Activated CD4-positive, alpha-beta T cell treated with anti-CD3 and anti-CD28 coated beads for 48 hours (primary cell): Measurements from ENCODE around the gene TREH.

Experiments used
- DNase-seq: peaks from one replicate; pipeline ENCODE4 v3.0.0-alpha.2; 2020

The TREH gene

DNA sequence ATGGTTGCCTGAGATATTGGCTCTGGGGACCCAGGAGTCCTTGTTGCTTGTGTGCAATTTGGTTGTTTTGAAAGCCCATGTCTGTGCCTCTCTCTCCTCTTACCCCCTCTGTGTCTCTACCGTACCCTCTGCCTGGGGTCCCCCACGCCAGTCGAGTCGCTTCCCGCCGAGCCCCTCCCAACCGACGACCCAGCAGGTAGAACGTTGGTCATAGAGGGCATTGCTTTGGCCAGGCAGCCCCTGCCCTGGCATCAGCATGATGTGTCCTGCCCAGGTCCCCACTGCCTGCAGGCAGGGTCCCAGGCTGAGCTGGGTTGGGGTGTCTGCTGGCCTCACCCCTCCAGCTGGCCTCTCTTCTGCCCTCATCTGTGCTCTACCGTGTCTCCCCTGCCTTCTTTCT is 35.0 kb downstream of the TREH start:
- no peak for DNase-seq

DNA sequence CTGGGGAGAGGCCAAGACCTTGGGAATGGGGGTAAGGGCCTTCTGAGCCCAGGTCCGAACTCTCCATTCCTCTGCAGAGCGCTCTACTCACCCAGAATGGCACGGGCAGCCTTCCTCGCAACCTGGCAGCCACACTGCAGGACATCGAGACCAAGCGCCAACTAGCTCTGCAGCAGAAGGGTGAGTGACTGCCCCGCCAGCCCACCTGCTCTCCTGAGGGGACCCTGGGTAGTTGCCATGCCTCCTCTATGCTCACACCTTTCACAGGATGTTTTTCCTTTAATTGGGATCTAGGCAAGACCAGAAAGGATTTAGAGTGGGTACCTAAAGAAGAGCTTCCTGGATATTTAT is 35.5 kb downstream of the TREH start:
- no peak for DNase-seq

DNA sequence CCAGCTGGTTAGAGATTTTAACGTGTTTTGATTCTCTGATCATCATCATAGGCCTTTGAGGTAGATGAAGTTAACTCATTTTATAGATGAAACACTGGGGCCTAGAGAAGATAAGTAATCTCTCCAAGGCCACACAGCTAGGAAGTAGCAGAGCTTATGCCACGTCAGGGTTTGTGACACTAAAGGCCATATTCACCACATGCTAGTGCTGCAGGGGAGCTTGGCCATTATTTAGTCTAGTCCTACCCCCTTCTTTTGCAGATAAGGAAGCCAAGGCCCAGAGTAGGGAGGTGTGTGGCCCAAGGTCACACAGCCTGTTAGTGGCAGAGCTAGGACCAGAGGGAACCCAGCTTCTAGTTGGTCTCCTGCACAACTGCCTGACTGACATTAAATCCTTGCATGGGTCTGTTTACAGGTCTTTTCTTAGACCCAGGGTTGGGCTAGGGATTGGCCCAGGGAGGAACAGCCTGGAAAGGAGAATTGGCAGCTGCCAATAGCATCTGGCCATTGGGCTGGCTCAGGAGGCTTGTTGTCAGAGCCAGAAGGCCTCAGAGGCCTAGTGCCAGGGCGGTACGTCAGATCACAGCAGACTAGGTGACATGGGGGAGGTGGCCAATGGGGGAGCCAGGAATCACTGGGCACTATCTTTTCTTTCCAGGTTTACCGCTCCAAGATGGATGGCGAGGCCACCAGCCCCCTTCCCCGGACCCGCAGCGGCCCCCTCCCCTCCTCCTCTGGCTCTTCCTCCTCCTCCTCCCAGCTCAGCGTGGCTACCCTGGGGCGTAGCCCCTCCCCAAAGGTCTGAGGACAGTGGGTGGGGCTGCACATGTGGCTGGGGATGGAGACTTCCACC is 36.1 kb downstream of the TREH start:
- no peak for DNase-seq

DNA sequence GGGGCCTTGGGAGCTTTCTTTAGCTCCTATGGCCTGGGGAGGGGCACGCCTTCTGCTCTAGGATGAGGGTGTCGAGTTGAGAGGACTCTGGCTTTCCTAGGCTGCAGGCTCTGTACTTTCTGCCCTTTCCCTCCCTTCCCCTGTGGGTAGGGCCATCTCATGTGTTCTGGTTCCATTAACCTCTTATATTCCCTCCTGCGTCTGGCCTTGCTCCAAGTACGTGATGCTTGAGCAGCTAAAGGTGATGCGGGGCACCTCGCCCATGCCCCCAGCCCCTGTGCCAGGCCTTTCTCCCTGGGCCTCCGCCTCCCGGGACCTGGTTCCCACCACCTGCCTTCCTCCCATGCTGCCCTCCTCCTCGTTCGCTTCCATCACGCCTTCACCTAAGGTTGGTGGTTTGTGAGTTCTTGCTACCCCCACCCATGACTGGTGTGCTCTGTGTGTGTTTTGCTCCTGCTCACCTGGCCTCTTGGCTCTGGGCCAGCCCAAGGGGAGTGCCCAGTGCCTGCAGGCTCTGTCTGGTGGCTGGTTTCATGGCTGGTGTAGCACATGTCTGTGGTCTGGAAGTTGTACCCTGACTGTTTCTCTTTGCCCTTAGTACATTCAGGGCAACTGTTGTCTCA is 37.9 kb downstream of the TREH start:
- no peak for DNase-seq

DNA sequence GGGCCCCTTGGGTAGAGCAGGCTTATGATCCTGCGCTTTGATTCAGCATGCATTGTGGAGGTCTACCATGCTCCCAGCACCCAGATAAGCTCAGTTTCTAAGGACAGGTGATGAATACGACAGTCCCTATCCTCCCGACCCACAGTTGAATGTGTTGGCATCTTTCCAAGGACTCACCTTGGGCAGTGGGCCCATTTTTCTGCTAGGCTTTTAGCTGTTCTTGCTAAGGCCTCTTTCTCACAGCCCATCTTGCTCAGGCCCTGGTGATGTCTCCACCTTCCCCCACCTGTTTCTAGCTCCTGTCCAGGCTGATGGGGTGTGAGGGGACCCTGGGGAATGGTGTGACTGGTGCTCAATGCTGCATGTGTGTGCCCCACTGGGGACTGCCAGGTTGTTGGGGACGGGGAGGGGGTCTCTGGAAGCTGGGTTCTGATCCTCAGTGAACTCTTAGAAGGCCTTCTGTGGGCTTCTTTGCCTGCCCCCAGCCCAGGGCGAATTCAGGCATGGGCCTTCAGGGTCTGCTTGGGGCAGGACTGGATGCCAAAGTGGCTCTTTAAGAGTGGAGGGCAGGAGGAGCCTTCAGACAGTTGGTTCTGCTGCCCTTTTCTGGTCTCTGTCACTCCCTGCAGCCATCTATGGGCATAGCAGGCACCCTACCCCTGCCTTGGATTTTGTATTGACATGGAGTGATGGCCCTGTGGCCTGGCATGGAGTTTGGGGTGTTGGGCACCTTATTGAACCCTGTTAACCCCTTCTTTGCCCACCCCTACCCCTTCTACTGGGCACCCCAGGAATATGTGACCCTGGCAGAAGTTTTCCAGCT is 38.9 kb downstream of the TREH start:
- no peak for DNase-seq

DNA sequence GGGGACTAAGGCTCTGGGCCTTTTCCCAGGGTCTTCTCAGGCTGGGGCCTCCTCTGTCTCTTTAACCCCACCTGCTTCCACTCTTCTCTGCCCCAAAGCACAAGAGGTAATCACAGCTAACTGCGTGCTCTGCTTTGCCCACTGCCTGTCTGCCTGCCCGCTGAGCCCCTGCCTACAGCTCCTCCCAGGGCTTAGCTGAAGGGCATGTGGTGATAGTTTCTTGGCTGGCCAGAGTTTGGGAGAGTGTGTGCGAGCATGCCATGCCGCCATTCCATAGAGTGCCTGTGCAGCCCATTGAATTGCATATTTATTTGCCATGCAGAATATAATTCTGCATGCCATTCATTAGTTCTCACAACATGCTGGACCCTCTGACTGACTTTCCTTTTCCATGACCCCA is 39.6 kb downstream of the TREH start:
- DNase-seq, result no peak

DNA sequence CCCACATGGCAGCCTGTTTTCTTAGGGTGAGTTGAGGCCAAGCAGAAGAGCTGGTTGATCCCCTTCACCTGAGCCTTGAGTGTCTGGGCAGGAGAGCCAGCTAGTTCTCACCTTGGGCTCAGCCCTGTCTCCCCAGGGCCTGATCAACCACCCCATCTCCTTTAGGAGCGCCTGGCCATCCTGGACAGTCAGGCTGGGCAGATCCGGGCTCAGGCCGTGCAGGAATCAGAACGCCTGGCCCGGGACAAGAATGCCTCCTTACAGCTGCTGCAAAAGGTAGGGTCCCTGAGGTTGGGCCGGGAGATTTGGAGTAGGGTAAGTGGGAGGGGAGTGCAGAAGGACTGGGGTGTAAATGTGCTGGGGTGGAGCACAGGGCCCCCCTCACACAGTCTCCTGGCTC is 40.7 kb downstream of the TREH start:
- no peak for DNase-seq

DNA sequence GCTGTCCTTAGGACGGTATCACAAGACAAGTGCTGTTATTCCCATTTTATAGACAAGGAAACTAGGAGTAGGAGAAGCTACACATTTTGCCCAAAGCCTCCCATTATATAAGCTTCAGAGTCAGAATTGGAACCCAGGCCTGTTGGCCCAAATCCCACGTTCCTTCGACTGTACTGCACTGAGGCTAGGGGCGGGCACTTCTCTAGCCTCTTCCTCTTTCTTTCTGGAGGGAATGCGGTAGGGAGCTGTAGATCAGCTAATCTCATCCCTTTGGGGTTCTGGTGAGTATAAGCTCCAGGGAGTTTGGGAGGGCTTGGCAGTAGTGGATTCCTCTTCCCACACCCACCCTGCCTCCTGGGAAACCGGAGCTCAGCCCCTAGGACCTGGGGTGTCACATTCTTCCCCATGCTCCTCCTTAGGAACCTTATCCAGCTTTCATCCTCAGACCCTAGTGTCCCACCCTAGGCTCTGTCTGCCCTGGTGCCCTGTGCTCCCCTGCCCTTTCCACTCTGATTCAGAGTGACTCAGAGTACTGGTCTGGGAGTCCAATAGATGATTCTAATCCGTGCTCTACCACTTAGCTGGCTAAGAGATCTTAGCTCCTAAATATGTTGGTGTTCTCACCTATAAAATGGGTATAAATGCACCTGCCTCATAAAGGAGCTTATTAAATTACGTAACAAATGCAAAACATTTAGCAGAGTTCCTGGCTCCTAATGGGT is 42.7 kb downstream of the TREH start:
- DNase-seq, result no peak

DNA sequence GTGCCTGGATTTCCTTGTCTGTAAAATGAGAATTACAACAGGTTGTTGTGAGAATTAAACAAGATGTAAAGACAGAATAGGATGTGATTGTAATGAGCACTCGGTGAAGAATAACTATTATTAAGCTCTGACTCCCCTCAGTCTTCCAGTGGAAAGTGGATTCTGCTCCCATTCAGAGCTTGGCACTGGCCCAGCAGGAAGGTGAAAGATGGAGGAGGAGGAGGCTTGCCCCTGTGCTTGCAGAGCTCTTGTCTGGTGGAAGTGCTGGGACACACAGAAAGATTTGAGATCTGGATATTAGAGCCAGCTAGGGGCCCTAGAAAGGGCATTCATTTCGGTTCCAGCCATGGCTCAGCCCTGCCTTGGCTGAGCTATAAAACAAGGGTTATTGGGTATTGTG is 43.8 kb downstream of the TREH start:
- no peak for DNase-seq

DNA sequence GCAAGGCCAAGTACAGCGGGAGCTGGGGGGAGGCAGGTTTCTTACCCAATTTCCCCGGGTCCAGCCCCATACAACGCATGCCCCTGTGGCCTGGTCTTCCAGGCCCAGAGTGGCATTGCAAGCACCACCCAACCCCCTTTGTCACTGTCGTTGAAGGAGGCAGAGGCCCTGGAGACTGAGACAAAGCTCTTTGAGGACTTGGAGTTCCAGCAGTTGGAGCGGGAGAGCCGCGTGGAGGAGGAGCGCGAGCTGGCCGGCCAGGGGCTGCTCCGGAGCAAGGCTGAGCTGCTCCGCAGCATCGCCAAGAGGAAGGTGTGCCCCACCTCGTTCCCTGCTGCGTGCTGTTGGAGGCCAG is 44.2 kb downstream of the TREH start:
- DNase-seq, result no peak

DNA sequence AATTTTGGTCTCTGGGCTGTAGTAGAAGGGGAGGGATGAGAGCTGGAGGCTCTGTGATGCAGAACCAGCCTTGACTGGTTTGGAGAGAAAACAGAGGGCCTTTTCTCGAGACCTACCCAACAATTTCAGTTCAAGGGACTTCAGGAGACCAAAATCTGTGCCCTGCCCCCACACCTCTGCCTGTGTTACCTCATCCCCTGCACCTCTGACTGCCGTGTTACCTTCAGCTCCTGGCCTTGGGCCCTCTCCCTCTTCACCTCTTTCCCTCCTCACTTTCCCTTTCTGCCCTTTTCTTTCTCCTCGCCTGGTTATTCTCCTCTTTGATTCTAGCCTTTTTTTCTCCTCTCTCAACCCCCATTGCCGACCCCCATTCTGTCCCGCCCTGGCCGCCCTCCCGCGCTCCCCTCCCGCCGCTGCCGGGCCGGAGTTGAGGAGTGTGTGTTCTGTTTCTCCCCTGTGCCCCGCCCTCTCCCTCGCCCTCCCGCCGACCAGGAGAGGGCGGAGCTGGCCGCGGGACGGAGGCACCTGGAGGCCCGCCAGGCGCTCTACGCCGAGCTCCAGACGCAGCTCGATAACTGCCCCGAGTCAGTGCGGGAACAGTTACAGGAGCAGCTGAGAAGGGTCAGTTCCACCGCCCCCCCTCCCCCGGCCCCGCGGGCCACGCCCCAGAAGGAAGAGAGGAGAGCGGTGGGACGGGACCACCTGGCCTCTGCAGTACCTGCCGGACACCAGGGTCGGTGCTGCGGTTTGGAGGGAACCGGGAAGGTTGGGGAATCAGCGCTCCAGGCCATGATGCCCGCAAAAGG is 44.8 kb downstream of the TREH start:
- peak; percentile 18 for DNase-seq

DNA sequence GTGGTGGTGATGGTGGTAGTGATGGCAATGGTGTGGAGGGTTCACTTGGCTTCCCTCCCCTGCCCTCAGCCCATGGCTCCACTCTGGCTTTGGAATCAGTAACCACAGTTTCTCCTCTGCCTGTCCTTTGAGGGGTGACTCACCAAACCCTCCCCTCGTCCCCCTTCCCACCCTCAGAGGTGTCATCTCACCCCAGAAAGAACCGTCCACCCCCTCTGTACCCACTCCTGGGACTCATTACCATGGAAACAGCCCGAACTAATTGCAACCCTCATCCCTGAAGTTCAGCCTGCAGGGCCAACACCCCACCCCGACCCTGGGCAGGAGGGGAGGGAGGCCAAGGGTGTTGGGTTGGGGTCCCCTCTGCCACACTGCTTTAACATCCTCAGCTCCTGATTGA is 45.5 kb downstream of the TREH start:
- DNase-seq, result no peak

DNA sequence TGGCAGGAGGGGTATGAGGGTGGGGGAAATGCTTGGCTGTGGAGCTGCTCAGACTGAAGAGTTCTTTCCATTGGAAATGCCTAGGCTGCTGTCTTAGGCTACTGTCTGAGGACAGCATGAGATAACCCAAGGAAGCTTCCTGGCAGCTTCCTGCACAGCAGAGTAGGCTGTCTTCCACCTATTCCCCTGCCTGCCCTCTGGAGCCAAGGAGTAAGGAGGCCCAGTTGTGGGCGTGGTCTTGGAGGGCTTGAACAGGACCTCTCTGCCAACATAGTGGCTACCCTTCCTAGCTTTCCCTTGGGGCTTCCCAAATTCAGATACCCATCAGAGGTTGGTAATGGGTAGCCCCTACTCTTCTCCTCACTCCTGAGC is 46.1 kb downstream of the TREH start:
- no peak for DNase-seq

DNA sequence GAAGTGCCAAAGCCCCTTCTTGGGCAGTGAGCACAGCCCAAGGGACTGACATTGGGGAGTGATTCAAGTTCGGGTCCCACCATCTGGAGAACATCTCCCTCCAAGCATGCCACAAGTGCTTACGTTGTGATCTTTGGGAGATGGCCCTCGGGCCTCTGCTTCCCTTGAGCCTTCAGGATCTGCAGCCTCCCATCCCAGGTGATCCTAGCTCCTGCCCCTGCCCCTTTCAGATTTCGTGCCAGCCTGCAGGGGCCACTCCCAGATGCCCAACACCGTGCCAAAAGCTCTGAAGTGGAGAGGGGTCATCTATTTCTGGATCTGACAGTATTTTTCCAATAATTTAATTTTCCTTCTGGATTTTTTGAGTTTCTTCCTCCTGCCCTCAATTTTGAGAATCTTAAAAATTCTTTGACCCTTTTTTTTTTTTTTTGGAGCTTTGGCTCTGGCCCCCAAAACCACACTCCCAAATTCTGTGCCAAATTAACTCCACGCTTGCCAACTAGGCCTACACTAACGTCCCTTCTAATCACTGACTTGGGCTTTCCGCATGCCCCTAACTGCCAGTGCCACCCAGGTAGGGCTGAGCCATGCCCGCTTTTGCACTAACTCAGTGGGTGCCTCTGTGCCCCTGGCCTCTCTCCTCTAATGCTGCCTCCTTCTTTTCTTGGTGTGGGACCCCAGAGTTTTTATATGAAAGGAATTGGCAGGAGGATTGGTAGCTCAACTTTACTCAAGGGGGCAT is 46.7 kb downstream of the TREH start:
- DNase-seq, result no peak

DNA sequence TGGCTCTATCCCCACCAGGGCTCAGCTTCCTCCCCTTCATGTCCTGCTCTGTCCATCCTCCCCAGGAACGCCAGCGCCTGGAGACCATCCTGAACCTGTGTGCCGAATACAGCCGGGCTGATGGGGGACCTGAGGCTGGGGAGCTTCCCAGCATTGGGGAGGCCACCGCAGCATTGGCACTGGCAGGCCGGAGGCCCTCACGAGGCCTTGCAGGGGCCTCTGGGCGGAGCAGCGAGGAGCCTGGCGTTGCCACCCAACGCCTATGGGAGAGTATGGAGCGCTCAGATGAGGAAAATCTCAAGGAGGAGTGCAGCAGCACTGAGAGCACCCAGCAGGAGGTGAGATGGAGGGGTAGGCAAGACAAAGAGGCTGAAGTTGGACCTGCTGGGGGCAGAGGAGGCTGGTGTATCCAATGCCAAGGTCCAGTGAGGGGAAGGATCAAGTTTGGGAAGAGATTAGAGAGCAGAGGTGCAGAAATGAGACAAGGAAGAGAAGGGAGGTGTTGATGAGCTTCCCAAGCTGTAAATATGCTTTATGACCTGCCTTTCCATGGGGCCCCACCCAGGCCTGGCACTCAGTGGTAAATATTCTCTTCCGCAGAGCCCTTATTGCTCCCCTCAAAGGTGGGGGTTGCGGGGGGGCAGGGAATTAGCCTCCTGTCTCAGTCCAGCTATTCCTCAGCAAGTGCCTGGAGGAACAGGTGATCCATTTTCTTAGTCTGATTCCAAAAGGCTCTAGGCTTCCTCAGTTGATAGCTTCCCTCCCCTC is 48.1 kb downstream of the TREH start:
- no peak for DNase-seq

DNA sequence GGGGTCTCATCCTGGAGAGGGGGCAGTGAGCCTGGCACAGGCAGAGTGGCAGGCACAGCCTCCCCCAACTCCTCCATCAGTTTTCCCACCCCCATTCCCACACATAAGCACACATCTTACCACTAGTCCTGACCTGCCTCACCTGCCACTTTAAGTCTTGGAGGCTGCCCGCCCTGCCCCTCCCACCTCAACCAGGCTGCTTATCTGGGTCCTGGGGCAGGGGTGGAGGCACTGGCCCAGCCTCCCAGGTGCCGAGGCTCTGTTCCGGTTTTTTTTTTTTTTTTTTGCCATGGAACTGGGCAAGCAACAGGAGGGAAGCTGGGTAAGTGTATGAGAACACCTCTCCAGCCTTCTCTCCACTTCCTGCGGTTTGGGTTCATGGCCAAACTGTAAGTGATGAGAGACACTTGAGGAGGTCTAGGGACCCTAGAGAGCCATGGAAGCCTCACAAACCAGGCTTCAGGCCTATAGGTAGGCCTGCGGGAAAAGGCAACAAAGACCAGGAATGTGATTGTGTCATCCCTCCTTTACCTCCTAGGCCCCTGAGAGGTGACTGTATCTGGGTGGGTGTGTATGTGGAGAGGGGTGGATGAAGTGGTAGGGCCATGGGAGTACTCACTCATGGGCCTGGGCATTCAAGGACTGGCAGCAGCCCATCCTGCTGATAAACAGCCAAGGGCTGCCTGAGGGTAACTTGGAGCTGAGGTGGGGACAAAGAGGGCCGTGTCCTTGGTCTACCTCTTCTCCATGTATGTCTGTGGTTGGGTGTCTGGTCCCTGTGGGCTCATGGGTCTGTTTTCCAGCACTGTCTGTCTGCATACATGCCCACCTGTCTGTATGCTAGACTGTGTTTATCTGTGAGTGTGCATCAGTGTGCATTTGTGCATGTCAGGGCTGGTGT is 49.4 kb downstream of the TREH start:
- no peak for DNase-seq

DNA sequence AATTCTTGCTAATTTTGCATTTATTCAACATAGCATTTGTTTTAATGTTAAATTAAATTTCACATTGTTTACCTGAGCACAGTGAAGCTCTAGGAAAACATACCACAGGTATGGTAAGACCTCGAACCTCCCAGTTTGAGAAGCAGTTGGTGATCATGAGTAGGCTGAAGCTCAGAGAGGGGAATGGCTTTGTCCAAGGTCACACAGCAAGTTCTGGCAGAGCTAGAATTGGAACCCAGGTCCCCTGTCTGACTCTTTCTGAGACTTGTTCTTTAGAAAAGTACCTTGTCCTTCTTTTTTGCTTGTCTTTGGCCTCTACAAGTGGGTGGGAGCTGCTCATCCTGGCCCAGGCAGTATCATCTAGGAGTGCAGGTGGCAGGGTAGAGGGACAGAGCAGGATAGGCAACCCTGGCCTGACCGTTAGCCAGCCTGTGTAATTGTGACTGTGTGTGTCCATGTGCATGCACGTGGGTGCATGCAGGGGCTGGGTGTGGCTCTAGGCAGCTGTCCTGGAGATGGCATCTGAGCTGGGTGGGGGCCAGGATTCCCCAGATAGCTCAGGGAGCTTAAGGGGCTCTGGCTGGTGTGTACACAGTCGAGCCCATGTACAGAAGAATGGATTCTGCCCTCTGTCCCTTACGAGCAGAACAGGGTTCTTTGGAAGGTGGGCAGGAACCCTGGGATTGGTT is 50.4 kb downstream of the TREH start:
- DNase-seq, result no peak

DNA sequence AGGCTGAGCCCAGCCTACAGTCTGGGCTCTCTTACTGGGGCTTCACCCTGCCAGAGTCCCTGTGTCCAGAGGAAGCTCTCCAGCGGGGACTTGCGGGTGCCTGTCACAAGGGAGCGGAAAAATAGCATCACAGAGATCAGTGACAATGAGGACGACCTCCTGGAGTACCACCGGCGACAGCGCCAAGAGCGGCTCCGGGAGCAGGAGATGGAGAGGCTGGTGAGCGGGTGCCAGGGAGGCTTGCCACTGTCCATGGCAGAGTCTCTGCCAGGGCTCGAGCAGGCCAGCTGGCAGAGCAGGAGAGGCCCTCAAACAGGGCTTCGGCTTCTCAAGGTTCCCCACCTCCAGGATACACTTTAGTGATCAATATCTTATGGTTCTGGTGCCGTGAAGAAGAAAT is 51.0 kb downstream of the TREH start:
- DNase-seq, result no peak

DNA sequence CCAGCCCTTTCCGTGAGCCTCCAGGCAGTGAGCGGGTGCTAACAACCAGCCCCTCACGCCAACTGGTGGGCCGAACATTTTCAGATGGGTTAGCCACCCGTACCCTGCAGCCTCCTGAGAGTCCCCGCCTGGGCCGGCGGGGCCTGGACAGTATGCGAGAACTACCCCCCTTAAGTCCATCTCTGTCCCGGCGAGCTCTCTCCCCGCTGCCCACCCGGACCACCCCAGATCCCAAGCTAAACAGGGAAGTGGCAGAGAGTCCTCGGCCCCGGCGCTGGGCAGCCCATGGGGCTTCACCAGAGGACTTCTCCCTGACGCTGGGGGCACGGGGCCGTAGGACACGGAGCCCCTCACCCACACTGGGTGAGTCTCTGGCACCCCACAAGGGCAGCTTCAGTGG is 51.4 kb downstream of the TREH start:
- DNase-seq, result no peak
